OCI-LY7 (cell line): Measurements from ENCODE around the gene SLC39A13.

Source experiments
- CTCF ChIP-seq: fragments of 200-600 bp; sonication (generic); conservative IDR thresholded peaks from 2 replicates; pipeline ENCODE4 v1.5.1; 2014; ENCODE audit warnings: mild to moderate bottlenecking, antibody characterized with exemption, low read length, moderate library complexity, mixed read lengths
- EZH2phosphoT487 ChIP-seq: fragments of 200-600 bp; sonication (generic); IDR thresholded peaks from 2 replicates; pipeline ENCODE4 v1.6.1; 2018; ENCODE audit warnings: low read depth, borderline replicate concordance, mild to moderate bottlenecking, mixed run types, antibody characterized with exemption, low read length, moderate library complexity, mixed read lengths

- TF ChIP-seq CTCF (no peak), EZH2phosphoT487 (no peak)
Measured at GRCh38 chr11:47446833-47447232, 38.4 kb downstream of the SLC39A13 start.
